Measurements from ENCODE around the gene TGFBI.

TGFBI gene

GRCh38 chr5:136007271-136007670 lies 21.5 kb upstream of the TGFBI start:
- H3K9me3 ChIP-seq (ENCODE audit: control insufficient read depth, insufficient read depth, low read length) = no peaks in the 10 kb centered on the region
- H3K4me1 ChIP-seq (ENCODE audit: control insufficient read depth, low read length) = peaks cover 10% of the 10 kb centered on the region
- no peaks in the 10 kb centered on the region for H3K9me2 ChIP-seq (replicated peaks; ENCODE audit: control insufficient read depth, low read length)
- H3K4me2 ChIP-seq (ENCODE audit: low read length) = no peak overlapping the region
- H3K36me3 ChIP-seq (ENCODE audit: control insufficient read depth, low read length) = no peaks in the 10 kb centered on the region
- no peak overlapping the region for H3K27ac ChIP-seq (ENCODE audit: low read depth, low read length)
- no peaks in the 10 kb centered on the region for H3K79me2 ChIP-seq (ENCODE audit: control insufficient read depth, low read length)
- no peaks in the 10 kb centered on the region for H3K27me3 ChIP-seq (ENCODE audit: control insufficient read depth, low read length)
- H3F3A ChIP-seq (ENCODE audit: control insufficient read depth, insufficient read depth) = no peaks in the 10 kb centered on the region
- TF ChIP-seq CTCF (IDR thresholded peaks at IDR 0.05; ENCODE audit: low read depth, low read length, poor library complexity, severe bottlenecking) = no peak
- no peak for TF ChIP-seq EZH2phosphoT487 (IDR thresholded peaks at IDR 0.05; ENCODE audit: borderline replicate concordance, low read length)
- H4K20me1 ChIP-seq (ENCODE audit: control insufficient read depth, insufficient read depth, low read depth, low read length) = no peaks in the 10 kb centered on the region
- H3K4me3 ChIP-seq (ENCODE audit: low read length) = no peak overlapping the region

GRCh38 chr5:136011414-136012001 lies 17.3 kb upstream of the TGFBI start:
- Histone ChIP-seq H3F3A (ENCODE audit: control insufficient read depth, insufficient read depth) (no peaks in the 10 kb centered on the region), H3K4me2 (ENCODE audit: low read length) (peak overlapping the region; percentile 48), H3K4me1 (ENCODE audit: control insufficient read depth, low read length) (peaks cover 17% of the 10 kb centered on the region), H3K79me2 (ENCODE audit: control insufficient read depth, low read length) (no peaks in the 10 kb centered on the region), H3K27ac (ENCODE audit: low read depth, low read length) (no peak overlapping the region), H4K20me1 (ENCODE audit: control insufficient read depth, insufficient read depth, low read depth, low read length) (no peaks in the 10 kb centered on the region), H3K9me2 (replicated peaks; ENCODE audit: control insufficient read depth, low read length) (no peaks in the 10 kb centered on the region), H3K9me3 (ENCODE audit: control insufficient read depth, insufficient read depth, low read length) (no peaks in the 10 kb centered on the region), H3K27me3 (ENCODE audit: control insufficient read depth, low read length) (no peaks in the 10 kb centered on the region), H3K4me3 (ENCODE audit: low read length) (no peak overlapping the region), H3K36me3 (ENCODE audit: control insufficient read depth, low read length) (no peaks in the 10 kb centered on the region)
- TF ChIP-seq CTCF (IDR thresholded peaks at IDR 0.05; ENCODE audit: low read depth, low read length, poor library complexity, severe bottlenecking) (no peak), EZH2phosphoT487 (IDR thresholded peaks at IDR 0.05; ENCODE audit: borderline replicate concordance, low read length) (no peak)

- Histone ChIP-seq H3F3A (ENCODE audit: control insufficient read depth, insufficient read depth) (no peaks in the 10 kb centered on the region), H3K9me2 (replicated peaks; ENCODE audit: control insufficient read depth, low read length) (no peaks in the 10 kb centered on the region), H3K27ac (ENCODE audit: low read depth, low read length) (no peak overlapping the region), H3K27me3 (ENCODE audit: control insufficient read depth, low read length) (no peaks in the 10 kb centered on the region), H3K4me3 (ENCODE audit: low read length) (peak overlapping the region; percentile 20; the same call in 1 of the 2 replicates), H3K36me3 (ENCODE audit: control insufficient read depth, low read length) (no peaks in the 10 kb centered on the region), H3K9me3 (ENCODE audit: control insufficient read depth, insufficient read depth, low read length) (no peaks in the 10 kb centered on the region), H4K20me1 (ENCODE audit: control insufficient read depth, insufficient read depth, low read depth, low read length) (no peaks in the 10 kb centered on the region), H3K79me2 (ENCODE audit: control insufficient read depth, low read length) (no peaks in the 10 kb centered on the region), H3K4me2 (ENCODE audit: low read length) (peak overlapping the region; percentile 48), H3K4me1 (ENCODE audit: control insufficient read depth, low read length) (peaks cover 17% of the 10 kb centered on the region)
- no peak for TF ChIP-seq CTCF (IDR thresholded peaks at IDR 0.05; ENCODE audit: low read depth, low read length, poor library complexity, severe bottlenecking)
- TF ChIP-seq EZH2phosphoT487 (IDR thresholded peaks at IDR 0.05; ENCODE audit: borderline replicate concordance, low read length) = no peak
Observed at GRCh38 chr5:136012041-136012804, 16.6 kb upstream of the TGFBI start.

All from DOHH2 (cell line).